SK-N-SH (cell line): Measurements from ENCODE around the gene PSTPIP2. TPM values are rescaled to one million over a fixed set of nuclear protein-coding genes. Genes with fewer than 3 reads are reported as not detected.

Experiments
- CTCF ChIA-PET: fragments of 300-600, 350-600 bp; formaldehyde crosslinking; extraction: SDS; loops from one replicate; lab custom pipeline; 2021; lab: Yijun Ruan, JAX
- POLR2A ChIA-PET: fragments of 350-600 bp; sonication (Branson Sonifier 250); formaldehyde crosslinking; extraction: SDS; loops from one replicate; lab custom pipeline; 2020; ENCODE audit warnings: antibody characterized with exemption, inconsistent platforms; lab: Yijun Ruan, JAX
- DNase-seq: peaks from one replicate; pipeline ENCODE4 v3.0.0; 2012
- H2AFZ ChIP-seq: fragments of 200-600 bp; sonication (generic); 2 replicates; pipeline ENCODE4 v1.8.1; 2016; ENCODE audit warnings: antibody characterized with exemption, mild to moderate bottlenecking, low read depth
- H3F3A ChIP-seq: fragments of 200-600 bp; sonication (generic); replicated peaks from 2 replicates; pipeline ENCODE3; 2016; ENCODE audit warnings: antibody characterized with exemption, mild to moderate bottlenecking; ENCODE audit not compliant: insufficient read depth
- H3K27ac ChIP-seq, 2 experiments: fragments of 200-500 bp in 1 of 2; fragments of 200-600 bp in 1 of 2; sonication (Bioruptor generic) in 1 of 2; sonication (generic), shearing (Covaris generic) in 1 of 2; 2 replicates each; pipeline versions ENCODE4 v1.5.1 to v1.6.1; 2014 to 2016; ENCODE audit warnings: low read depth in 2 of 2, inconsistent platforms in 1 of 2, low read length in 1 of 2, mild to moderate bottlenecking in 1 of 2, mixed read lengths in 1 of 2
- H3K27me3 ChIP-seq: fragments of 200-600 bp; sonication (generic), shearing (Covaris generic); 2 replicates; pipeline ENCODE4 v1.6.1; 2016; ENCODE audit warnings: mixed run types; ENCODE audit not compliant: insufficient read depth
- H3K36me3 ChIP-seq, 2 experiments: fragments of 200-500 bp in 1 of 2; fragments of 200-600 bp in 1 of 2; sonication (Bioruptor generic) in 1 of 2; sonication (generic) in 1 of 2; replicated peaks in 1 of 2; 2 replicates each; pipeline versions ENCODE3 to v1.5.1; 2014 to 2016; ENCODE audit warnings: low read length in 1 of 2, mild to moderate bottlenecking in 1 of 2; ENCODE audit not compliant: insufficient read depth in 2 of 2, control insufficient read depth in 1 of 2
- H3K4me1 ChIP-seq, 2 experiments: fragments of 200-500 bp in 1 of 2; fragments of 200-600 bp in 1 of 2; sonication (Bioruptor generic) in 1 of 2; sonication (generic), shearing (Covaris generic) in 1 of 2; 2 replicates each; pipeline versions ENCODE4 v1.5.1 to v1.6.1; 2014 to 2016; ENCODE audit warnings: low read depth in 1 of 2, low read length in 1 of 2, mixed run types in 1 of 2; ENCODE audit not compliant: insufficient read depth in 2 of 2, control insufficient read depth in 1 of 2
- H3K4me2 ChIP-seq: fragments of 200-600 bp; sonication (generic), shearing (Covaris generic); 2 replicates; pipeline ENCODE4 v1.6.1; 2017; ENCODE audit warnings: mixed run types
- H3K4me3 ChIP-seq, 2 experiments: fragments of 200-500 bp in 1 of 2; fragments of 200-600 bp in 1 of 2; sonication (Bioruptor generic) in 1 of 2; sonication (generic), shearing (Covaris generic) in 1 of 2; 2 replicates each; pipeline versions ENCODE4 v1.5.1 to v1.8.1; 2014 to 2016; ENCODE audit warnings: low read depth in 2 of 2, inconsistent platforms in 1 of 2, low read length in 1 of 2, mild to moderate bottlenecking in 1 of 2, mixed read lengths in 1 of 2, moderate library complexity in 1 of 2
- H3K79me2 ChIP-seq: fragments of 200-600 bp; sonication (generic); 2 replicates; pipeline ENCODE4 v1.8.1; 2017; ENCODE audit warnings: mild to moderate bottlenecking; ENCODE audit not compliant: insufficient read depth
- H3K9ac ChIP-seq: fragments of 200-600 bp; sonication (generic); 2 replicates; pipeline ENCODE4 v1.6.1; 2017; ENCODE audit warnings: mixed run types
- H3K9me2 ChIP-seq: fragments of 200-600 bp; sonication (generic); 2 replicates; pipeline ENCODE4 v1.6.1; 2017; ENCODE audit warnings: mixed run types
- H3K9me3 ChIP-seq: fragments of 200-600 bp; sonication (generic); 2 replicates; pipeline ENCODE4 v1.6.1; 2017; ENCODE audit warnings: mixed run types, mild to moderate bottlenecking, moderate library complexity
- H4K20me1 ChIP-seq: fragments of 200-600 bp; sonication (generic); 2 replicates; pipeline ENCODE4 v1.6.1; 2017; ENCODE audit warnings: mild to moderate bottlenecking, mixed run types; ENCODE audit not compliant: insufficient read depth
- ELF1 ChIP-seq: IDR thresholded peaks from 2 replicates; pipeline ENCODE4 v1.4.0; 2012
- FOSL2 ChIP-seq: IDR thresholded peaks from 2 replicates; pipeline ENCODE4 v1.4.0; 2012; ENCODE audit warnings: low read depth, mild to moderate bottlenecking, moderate library complexity, borderline replicate concordance
- MEF2A ChIP-seq: IDR thresholded peaks from 2 replicates; pipeline ENCODE4 v1.4.0; 2012; ENCODE audit warnings: low read depth, borderline replicate concordance
- MXI1 ChIP-seq: IDR thresholded peaks from 2 replicates; pipeline ENCODE4 v1.6.1; 2012; ENCODE audit warnings: mild to moderate bottlenecking, low read depth, low read length, improper control_type of control experiment
- NRF1 ChIP-seq: IDR thresholded peaks from 2 replicates; pipeline ENCODE4 v1.6.1; 2012; ENCODE audit warnings: low read depth, mild to moderate bottlenecking, low read length
- POLR2AphosphoS5 ChIP-seq: IDR thresholded peaks from 2 replicates; pipeline ENCODE4 v1.6.1; 2012; ENCODE audit warnings: low read depth, low read length
- TAF1 ChIP-seq: IDR thresholded peaks from 2 replicates; pipeline ENCODE4 v1.6.1; 2012; ENCODE audit warnings: low read depth, mild to moderate bottlenecking, low read length, moderate library complexity, borderline replicate concordance
- TCF12 ChIP-seq: IDR thresholded peaks from 2 replicates; pipeline ENCODE4 v1.4.0; 2012
- TEAD4 ChIP-seq: IDR thresholded peaks from 2 replicates; pipeline ENCODE4 v1.4.0; 2012; ENCODE audit warnings: mild to moderate bottlenecking, borderline replicate concordance; ENCODE audit not compliant: insufficient read depth
- YY1 ChIP-seq: IDR thresholded peaks from 2 replicates; pipeline ENCODE4 v1.4.0; 2012; ENCODE audit warnings: low read depth, mild to moderate bottlenecking
- WGBS: methylation state at CpG from one replicate; pipeline ENCODE4 v1.1.6; 2017; ENCODE audit warnings: low lambda C conversion rate; 5-methylcytosine and 5-hydroxymethylcytosine counted together
- polyA plus RNA-seq, 3 experiments: library from polyadenylated mRNA; depleted of rRNA; stranded (reverse); fragments of >200 nt; gene quantifications; 2 replicates each; pipeline ENCODE4 v1.2.3, GENCODE V29; 2012
- TF ChIP-seq, protein P1 (sequence below): IDR thresholded peaks from 2 replicates; pipeline ENCODE4 v1.4.0; 2012; ENCODE audit warnings: low read depth, borderline replicate concordance
- TF ChIP-seq, protein P2 (sequence below): IDR thresholded peaks from 2 replicates; pipeline ENCODE4 v1.4.0; 2012; ENCODE audit warnings: low read depth
- TF ChIP-seq, protein P3 (sequence below): IDR thresholded peaks from 2 replicates; pipeline ENCODE4 v1.6.1; 2012; ENCODE audit warnings: mild to moderate bottlenecking, low read depth, low read length, moderate library complexity
- TF ChIP-seq, protein P4 (sequence below): fragments of 200-600 bp; sonication (generic); IDR thresholded peaks from 2 replicates; pipeline ENCODE4 v1.6.1; 2017; ENCODE audit warnings: antibody characterized with exemption, mild to moderate bottlenecking, moderate library complexity

PSTPIP2 gene
- polyA plus RNA-seq, 1 of the 3 experiments (the other 2 are of a cell fraction), result 9.5 TPM

DNA sequence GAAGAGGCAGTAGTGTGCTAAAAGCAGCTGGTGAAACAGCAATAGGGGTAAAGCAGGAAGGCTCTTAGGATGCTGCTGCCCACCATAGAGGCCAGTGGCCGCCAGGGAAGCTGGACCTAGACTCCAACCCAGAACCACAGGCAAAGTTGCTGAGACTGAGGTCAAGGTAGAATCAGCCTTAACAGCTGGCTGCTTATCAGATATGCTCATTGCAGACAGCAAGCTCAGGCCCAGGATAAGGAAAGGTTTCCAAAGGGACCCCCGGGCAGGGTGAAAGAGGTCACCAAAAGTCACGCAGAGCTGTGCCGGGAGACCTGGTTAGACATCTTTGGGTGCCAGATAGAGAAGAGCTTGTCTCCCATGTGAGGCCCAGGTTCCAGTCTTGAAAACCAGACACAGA, 62.0 kb downstream of the PSTPIP2 start (continued):
- TF ChIP-seq TAF1, result no peak

DNA sequence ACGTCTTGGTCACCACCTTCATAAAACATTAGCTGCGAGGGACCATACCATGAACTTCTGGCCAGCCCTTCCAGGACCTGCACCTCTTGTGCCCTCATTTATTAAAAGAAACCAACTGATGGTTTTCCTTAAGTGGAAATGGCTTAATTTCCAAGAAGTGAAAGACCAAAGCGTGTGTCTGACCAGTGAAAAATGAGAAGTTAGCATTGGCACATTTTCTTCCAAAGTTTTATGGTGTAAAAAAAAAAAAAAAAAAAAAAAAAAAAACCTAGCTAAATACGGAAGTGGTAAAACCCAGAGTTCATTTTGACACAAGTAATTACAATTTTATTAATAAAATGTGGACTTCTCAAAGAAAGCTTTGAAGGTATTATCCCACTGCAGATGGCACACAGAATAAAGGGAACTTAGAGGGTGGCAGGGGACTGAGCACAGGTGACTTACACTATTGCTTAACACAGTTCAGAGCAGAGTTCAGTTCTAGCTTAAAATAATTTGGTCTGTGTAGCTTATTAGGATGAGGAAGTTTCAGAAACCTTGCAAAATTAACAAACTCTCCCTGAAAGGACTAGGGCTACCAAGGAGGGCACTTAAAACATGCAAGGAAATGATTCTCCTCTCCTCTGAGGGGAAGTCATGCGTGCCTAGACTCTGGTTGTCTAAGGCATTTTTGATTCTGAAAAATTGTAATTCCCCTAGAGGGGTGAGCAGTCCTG, 62.8 kb downstream of the PSTPIP2 start:
- DNase-seq, result no peak
- Histone ChIP-seq H3K79me2 (no peaks in the 10 kb centered on the region), H3K36me3 (peaks cover 3 to 14% of the 10 kb centered on the region in 2 experiments), H3K4me1 (no peaks in the 10 kb centered on the region), H2AFZ (no peak overlapping the region), H3K9me2 (no peaks in the 10 kb centered on the region), H3K4me2 (no peak overlapping the region), H3K9me3 (no peaks in the 10 kb centered on the region), H3K27ac (no peak overlapping the region), H3K4me3 (no peak overlapping the region), H3F3A (no peaks in the 10 kb centered on the region), H3K9ac (no peak overlapping the region), H4K20me1 (no peaks in the 10 kb centered on the region), H3K27me3 (no peaks in the 10 kb centered on the region)
- TF ChIP-seq NRF1 (no peak), TAF1 (no peak), MXI1 (no peak), FOSL2 (no peak), YY1 (no peak), TEAD4 (no peak), ELF1 (no peak)
- TF ChIP-seq, protein P1, sequence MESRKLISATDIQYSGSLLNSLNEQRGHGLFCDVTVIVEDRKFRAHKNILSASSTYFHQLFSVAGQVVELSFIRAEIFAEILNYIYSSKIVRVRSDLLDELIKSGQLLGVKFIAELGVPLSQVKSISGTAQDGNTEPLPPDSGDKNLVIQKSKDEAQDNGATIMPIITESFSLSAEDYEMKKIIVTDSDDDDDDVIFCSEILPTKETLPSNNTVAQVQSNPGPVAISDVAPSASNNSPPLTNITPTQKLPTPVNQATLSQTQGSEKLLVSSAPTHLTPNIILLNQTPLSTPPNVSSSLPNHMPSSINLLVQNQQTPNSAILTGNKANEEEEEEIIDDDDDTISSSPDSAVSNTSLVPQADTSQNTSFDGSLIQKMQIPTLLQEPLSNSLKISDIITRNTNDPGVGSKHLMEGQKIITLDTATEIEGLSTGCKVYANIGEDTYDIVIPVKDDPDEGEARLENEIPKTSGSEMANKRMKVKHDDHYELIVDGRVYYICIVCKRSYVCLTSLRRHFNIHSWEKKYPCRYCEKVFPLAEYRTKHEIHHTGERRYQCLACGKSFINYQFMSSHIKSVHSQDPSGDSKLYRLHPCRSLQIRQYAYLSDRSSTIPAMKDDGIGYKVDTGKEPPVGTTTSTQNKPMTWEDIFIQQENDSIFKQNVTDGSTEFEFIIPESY, result no peak
- POLR2A ChIA-PET, result no interaction called here
- 89% methylated on average over 5 of the region's 5 CpGs for WGBS
- CTCF ChIA-PET, result interaction anchor here (2.3 kb wide), 1 partner anchor 64 kb away, joined by 5 read pairs; no protein-coding TSS in a partner anchor

DNA sequence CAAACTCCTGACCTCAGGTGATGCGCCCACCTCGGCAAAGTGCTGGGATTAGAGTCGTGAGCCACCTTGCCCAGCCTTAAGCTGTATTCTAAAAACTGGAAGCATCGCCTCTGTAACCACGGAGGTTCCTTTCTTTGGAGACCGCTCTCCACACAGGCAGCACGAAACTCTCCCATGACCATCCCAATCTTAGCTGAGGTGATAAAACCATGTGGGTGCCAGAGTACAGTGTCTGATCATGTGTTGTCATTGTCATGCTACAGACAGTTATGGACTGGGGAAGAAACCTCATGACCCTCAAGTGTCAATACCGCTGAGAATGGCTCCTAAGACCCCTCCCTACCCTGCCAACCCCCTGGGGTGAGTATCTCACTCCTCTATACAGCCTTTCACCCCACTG, 63.5 kb downstream of the PSTPIP2 start:
- DNase-seq, result no peak
- no peak overlapping the region for H2AFZ ChIP-seq

More for the DNA sequence above, 63.5 kb downstream of the PSTPIP2 start:
- ChIA-PET POLR2A (no interaction called here), CTCF (interaction anchor here (1.6 to 2.3 kb wide), 2 partner anchors 34 to 65 kb away, joined by 3 to 5 read pairs; no protein-coding TSS in a partner anchor)
- H3F3A ChIP-seq, result no peaks in the 10 kb centered on the region
- H4K20me1 ChIP-seq, result no peaks in the 10 kb centered on the region
- TF ChIP-seq, protein P2, sequence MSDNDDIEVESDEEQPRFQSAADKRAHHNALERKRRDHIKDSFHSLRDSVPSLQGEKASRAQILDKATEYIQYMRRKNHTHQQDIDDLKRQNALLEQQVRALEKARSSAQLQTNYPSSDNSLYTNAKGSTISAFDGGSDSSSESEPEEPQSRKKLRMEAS, result no peak
- TF ChIP-seq TCF12, result no peak
- TF ChIP-seq, protein P3, sequence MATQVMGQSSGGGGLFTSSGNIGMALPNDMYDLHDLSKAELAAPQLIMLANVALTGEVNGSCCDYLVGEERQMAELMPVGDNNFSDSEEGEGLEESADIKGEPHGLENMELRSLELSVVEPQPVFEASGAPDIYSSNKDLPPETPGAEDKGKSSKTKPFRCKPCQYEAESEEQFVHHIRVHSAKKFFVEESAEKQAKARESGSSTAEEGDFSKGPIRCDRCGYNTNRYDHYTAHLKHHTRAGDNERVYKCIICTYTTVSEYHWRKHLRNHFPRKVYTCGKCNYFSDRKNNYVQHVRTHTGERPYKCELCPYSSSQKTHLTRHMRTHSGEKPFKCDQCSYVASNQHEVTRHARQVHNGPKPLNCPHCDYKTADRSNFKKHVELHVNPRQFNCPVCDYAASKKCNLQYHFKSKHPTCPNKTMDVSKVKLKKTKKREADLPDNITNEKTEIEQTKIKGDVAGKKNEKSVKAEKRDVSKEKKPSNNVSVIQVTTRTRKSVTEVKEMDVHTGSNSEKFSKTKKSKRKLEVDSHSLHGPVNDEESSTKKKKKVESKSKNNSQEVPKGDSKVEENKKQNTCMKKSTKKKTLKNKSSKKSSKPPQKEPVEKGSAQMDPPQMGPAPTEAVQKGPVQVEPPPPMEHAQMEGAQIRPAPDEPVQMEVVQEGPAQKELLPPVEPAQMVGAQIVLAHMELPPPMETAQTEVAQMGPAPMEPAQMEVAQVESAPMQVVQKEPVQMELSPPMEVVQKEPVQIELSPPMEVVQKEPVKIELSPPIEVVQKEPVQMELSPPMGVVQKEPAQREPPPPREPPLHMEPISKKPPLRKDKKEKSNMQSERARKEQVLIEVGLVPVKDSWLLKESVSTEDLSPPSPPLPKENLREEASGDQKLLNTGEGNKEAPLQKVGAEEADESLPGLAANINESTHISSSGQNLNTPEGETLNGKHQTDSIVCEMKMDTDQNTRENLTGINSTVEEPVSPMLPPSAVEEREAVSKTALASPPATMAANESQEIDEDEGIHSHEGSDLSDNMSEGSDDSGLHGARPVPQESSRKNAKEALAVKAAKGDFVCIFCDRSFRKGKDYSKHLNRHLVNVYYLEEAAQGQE, result no peak
- no peak for TF ChIP-seq MEF2A
- TF ChIP-seq, protein P4, sequence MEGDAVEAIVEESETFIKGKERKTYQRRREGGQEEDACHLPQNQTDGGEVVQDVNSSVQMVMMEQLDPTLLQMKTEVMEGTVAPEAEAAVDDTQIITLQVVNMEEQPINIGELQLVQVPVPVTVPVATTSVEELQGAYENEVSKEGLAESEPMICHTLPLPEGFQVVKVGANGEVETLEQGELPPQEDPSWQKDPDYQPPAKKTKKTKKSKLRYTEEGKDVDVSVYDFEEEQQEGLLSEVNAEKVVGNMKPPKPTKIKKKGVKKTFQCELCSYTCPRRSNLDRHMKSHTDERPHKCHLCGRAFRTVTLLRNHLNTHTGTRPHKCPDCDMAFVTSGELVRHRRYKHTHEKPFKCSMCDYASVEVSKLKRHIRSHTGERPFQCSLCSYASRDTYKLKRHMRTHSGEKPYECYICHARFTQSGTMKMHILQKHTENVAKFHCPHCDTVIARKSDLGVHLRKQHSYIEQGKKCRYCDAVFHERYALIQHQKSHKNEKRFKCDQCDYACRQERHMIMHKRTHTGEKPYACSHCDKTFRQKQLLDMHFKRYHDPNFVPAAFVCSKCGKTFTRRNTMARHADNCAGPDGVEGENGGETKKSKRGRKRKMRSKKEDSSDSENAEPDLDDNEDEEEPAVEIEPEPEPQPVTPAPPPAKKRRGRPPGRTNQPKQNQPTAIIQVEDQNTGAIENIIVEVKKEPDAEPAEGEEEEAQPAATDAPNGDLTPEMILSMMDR, result no peak
- no peak for TF ChIP-seq POLR2AphosphoS5
- peaks cover 3 to 20% of the 10 kb centered on the region in 2 experiments for H3K36me3 ChIP-seq
- H3K4me1 ChIP-seq, result no peaks in the 10 kb centered on the region
- 94% methylated on average over 8 of the region's 8 CpGs for WGBS
- no peak overlapping the region for H3K4me3 ChIP-seq
- no peak overlapping the region for H3K4me2 ChIP-seq
- no peak overlapping the region for H3K9ac ChIP-seq
- H3K9me3 ChIP-seq, result no peaks in the 10 kb centered on the region
- H3K27ac ChIP-seq, result no peak overlapping the region
- H3K79me2 ChIP-seq, result no peaks in the 10 kb centered on the region
- H3K27me3 ChIP-seq, result no peaks in the 10 kb centered on the region
- no peaks in the 10 kb centered on the region for H3K9me2 ChIP-seq
